ACHN (cell line): ENCODE measurements around the gene CAPN10.

Experiments used
- DNase-seq: peaks from one replicate; pipeline ENCODE4 v3.0.0-alpha.2; 2015
- in situ Hi-C: cut with HindIII; loops from 2 replicates; pipeline ENCODE4 v1.10.0; 2017; ENCODE audit warnings: low sequenced_read_pairs, low pct_ligation_motif_present, low pct_unique_long_range_greater_than_20kb

The CAPN10 gene

DNA sequence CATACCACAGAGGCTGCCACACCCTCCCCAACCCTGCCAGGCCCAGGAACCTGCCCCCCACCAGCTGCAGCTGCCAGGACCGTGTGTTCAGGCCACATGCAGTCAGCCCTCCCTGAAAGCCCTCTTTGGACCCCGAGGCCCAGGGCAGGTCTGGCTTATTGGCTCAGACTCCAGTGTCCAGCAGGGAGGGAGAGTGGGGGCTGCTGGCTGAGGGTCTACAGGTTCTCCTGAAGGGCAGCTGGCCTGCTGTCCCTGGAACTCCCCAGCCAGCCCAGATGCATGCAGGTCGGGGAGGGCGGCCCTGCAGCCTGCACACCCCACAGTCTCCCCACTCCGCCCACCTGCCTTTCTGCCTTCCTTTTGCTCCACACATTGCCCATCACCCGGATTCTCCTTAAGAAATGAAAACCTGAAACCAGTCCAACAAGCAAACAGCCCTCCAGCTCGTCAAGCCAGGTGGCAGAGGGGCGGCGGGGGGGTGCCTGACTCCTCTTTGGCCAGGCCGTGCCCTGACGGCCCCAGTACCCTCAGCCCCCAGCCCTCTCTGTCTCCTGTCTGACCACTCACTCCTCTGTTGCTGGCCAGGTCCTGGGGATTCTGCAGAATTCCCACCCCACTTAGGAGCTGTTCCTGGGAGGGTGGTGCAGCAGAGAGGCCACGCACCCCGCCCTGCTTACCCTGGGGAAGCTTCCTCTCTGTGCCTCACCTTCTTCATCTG lies 56.7 kb downstream of the CAPN10 start:
- in situ Hi-C loops, result no loop called here
- no peak for DNase-seq

GRCh38 chr2:240643811-240644150 lies 57.2 kb downstream of the CAPN10 start:
- DNase-seq, result no peak
- in situ Hi-C loops, result no loop called here

DNA sequence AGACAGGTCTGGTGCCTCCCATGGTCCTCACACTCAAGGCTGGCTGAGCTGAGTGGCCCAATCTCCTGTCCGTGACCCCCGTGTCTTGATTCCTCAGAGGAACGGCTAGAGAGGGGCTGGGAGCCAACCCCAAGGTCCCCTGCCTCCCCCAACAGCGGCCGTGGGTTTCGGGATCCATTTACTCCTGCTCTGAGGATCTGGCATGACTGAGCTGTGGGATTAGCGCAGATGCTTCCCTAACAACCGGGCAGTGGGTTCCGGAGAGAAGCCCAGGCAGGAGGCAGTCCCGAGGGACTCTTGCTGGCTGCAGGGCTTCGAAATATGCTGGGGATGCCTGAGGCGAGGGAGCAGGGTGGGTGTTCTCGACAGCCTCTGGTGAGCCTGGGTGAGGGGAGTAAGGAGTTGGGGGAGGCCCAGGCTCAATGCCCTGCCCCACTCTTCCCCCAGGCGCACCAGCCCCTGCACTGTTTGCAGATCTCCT lies 57.7 kb downstream of the CAPN10 start:
- DNase-seq, result no peak
- in situ Hi-C loops, result no loop called here

GRCh38 chr2:240644859-240645301 lies 58.3 kb downstream of the CAPN10 start:
- no peak for DNase-seq
- in situ Hi-C loops, result no loop called here

DNA sequence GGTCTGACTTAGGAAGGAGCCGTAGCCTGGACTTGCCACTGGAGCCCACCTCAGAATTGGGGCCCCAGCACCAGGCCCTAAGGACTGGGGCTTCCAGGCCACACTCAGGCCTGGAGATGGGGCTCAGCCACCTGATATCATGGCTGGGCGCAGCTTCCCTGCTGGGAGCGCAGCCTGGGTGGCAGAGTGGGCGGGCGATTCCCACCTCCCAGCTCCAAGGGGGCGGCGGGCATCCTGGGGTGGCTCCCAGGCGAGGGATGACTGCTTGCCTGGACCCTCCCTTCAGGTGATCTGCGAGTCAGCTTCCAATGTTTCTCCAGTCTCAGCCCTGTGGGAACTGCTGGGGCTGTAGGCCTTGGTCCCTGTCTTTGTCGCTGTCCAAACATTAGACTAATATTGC lies 58.8 kb downstream of the CAPN10 start:
- DNase-seq, result no peak
- in situ Hi-C loops, result no loop called here

DNA sequence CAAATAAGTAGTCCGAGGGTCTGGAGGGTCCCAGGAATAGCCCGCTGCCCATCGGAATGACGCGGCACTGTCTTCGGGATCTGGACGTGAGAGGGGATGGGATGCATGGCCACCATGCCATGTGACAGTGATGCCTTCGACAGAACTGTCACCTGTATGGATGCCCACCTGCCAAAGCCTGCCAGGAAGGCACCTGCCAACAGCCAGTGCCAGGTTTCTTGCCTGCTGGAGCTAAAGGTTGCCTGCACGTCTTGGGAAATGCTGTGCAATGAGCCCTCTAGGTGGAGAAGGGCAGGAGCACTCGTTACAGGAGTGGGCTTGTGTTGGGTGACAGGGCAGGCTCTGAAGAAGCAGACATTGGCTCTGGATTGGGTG lies 59.3 kb downstream of the CAPN10 start:
- in situ Hi-C loops, result no loop called here
- DNase-seq, result no peak

DNA sequence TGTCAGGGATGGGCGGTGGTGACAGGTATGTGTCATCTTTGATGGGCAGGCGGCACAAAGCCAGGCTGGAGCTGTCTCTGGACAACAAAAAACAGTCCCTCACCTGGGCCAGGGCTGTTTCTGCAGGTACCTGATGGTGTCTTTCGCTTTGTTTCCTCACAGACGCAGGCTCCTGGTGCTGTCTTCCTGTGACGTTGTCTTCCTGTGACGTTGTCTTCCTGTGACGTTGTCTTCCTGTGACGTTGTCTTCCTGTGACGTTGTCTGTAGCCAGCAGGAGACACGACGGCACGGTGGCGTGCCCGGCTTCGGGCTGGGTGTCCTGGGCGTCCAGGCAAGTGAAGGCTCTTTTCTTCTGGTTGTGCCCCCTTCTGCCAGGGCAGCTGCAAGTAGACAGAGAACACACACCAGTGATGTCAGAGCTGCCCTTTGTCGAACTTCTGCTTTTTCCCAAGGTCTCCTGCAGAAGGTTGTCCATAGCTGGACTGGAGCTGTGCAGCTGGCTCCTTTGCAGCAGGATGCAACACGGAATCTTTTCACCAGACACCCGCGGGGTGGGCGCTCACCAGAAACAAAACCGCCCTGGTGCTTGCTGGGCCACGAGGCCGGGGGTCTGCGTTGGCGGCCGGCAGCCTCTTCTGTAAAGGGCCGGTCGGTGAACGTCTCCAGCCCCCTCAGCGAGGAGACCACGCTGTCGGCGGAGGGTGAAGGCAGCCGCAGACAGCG lies 59.8 kb downstream of the CAPN10 start:
- in situ Hi-C loops, result no loop called here
- no peak for DNase-seq

DNA sequence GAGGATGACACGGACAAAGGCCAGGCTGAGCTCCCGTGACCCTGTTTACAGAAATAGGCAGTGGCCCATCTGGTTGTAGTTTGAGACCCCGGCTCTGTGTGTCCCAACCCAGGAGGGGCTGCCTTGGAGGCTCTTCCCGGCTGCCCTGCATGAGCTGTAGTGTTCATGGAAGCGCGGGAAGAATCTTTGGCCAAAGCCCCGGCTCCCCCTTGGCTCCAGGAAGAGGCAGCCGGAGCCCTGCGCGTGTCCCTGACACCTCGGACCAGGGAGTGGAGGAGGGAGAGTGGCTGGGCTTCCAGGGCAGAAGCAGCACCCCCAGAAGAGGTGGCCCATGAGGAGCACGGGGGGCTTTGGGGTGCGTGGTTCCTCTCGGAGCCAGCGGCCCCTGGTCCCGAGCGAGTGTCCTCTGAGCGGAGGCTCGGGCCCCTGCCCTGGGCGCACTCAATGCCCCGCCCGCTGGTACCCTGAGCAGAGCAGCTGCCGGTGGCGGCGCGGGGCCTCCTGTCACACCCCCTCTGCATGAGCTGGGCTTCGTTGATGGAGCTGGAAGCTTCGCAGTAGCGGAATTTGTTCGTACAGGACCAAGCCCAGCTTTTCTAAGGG lies 60.5 kb downstream of the CAPN10 start:
- in situ Hi-C loops, result no loop called here
- DNase-seq, result no peak

GRCh38 chr2:240647503-240648154 lies 61.1 kb downstream of the CAPN10 start:
- in situ Hi-C loops, result no loop called here
- no peak for DNase-seq

GRCh38 chr2:240648155-240648649 lies 61.7 kb downstream of the CAPN10 start:
- in situ Hi-C loops, result no loop called here
- no peak for DNase-seq
